Left ventricle myocardium inferior (tissue), 1 donor: Measurements from ENCODE around the gene EFCAB12. TPM values are rescaled to one million over a fixed set of nuclear protein-coding genes. Genes with fewer than 3 reads are reported as not detected.
A peak's percentile ranks its signal among the peaks of the same experiment; 100 is the strongest.

Source experiments
- DNase-seq: peaks from one replicate; pipeline ENCODE4 v3.0.0-alpha.2; 2020
- H3K27ac ChIP-seq: fragments of 200-600 bp; replicated peaks from 2 replicates; pipeline ENCODE4 v1.8.0; 2021
- H3K27me3 ChIP-seq: fragments of 200-600 bp; 2 replicates; pipeline ENCODE4 v1.8.0; 2021; ENCODE audit warnings: low read depth
- H3K36me3 ChIP-seq: fragments of 200-600 bp; 2 replicates; pipeline ENCODE4 v1.8.0; 2021
- H3K4me1 ChIP-seq: fragments of 200-600 bp; 2 replicates; pipeline ENCODE4 v1.8.0; 2021
- H3K4me3 ChIP-seq: fragments of 200-600 bp; 2 replicates; pipeline ENCODE4 v1.8.0; 2021; ENCODE audit warnings: mild to moderate bottlenecking, moderate library complexity
- H3K9me3 ChIP-seq: fragments of 200-600 bp; replicated peaks from 2 replicates; pipeline ENCODE4 v1.8.0; 2021
- intact Hi-C: fragments of 100-400 bp; cut with micrococcal nuclease; formaldehyde crosslinking; loops from one replicate; pipeline ENCODE4 v1.11.0; 2022
- total RNA-seq: library from RNA; stranded (reverse); fragmentation: NEBNext Ultra II Directional; extraction: Animal tissue kit (Norgen Biotek cat#: 25700); gene quantifications from one replicate; pipeline ENCODE4 v1.2.1, GENCODE V29; 2021
- TF ChIP-seq, protein P1 (sequence below): fragments of 200-600 bp; IDR thresholded peaks from 2 replicates; pipeline ENCODE4 v1.8.0; 2021; ENCODE audit warnings: antibody characterized with exemption, mild to moderate bottlenecking, borderline replicate concordance
- donor health status: DM: no; HTN: yes; CAD: no; lungs with severe emphysema.

The EFCAB12 gene
- total RNA-seq, 1 donor from 2014 or later, result not detected

DNA sequence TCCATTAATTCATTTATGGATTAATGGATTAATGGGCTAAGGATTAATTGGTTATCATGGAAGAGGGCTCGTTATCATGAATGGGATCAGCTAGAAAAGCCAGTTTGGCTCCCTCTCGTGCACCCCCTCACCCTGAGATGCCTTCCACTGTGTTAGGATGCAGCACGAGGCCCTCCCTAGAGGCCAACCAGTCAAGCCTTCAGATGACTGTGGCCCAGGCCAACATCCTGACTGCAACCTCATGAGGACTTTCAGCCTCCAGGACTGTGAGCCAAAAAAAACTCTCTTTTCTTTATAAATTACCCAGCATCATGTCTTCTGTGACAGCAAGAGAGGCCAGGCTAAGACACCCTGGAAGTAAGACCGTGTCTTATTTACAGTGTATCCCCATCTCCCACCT lies 9.0 kb downstream of the EFCAB12 start:
- H3K27ac ChIP-seq, result no peak overlapping the region
- peaks cover 16% of the 10 kb centered on the region for H3K4me1 ChIP-seq
- intact Hi-C loops, result no loop called here
- DNase-seq, result no peak
- H3K36me3 ChIP-seq, result no peaks in the 10 kb centered on the region
- no peak overlapping the region for H3K4me3 ChIP-seq
- TF ChIP-seq, protein P1, sequence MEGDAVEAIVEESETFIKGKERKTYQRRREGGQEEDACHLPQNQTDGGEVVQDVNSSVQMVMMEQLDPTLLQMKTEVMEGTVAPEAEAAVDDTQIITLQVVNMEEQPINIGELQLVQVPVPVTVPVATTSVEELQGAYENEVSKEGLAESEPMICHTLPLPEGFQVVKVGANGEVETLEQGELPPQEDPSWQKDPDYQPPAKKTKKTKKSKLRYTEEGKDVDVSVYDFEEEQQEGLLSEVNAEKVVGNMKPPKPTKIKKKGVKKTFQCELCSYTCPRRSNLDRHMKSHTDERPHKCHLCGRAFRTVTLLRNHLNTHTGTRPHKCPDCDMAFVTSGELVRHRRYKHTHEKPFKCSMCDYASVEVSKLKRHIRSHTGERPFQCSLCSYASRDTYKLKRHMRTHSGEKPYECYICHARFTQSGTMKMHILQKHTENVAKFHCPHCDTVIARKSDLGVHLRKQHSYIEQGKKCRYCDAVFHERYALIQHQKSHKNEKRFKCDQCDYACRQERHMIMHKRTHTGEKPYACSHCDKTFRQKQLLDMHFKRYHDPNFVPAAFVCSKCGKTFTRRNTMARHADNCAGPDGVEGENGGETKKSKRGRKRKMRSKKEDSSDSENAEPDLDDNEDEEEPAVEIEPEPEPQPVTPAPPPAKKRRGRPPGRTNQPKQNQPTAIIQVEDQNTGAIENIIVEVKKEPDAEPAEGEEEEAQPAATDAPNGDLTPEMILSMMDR, result no peak
- H3K9me3 ChIP-seq, result no peaks in the 10 kb centered on the region
- no peaks in the 10 kb centered on the region for H3K27me3 ChIP-seq

DNA sequence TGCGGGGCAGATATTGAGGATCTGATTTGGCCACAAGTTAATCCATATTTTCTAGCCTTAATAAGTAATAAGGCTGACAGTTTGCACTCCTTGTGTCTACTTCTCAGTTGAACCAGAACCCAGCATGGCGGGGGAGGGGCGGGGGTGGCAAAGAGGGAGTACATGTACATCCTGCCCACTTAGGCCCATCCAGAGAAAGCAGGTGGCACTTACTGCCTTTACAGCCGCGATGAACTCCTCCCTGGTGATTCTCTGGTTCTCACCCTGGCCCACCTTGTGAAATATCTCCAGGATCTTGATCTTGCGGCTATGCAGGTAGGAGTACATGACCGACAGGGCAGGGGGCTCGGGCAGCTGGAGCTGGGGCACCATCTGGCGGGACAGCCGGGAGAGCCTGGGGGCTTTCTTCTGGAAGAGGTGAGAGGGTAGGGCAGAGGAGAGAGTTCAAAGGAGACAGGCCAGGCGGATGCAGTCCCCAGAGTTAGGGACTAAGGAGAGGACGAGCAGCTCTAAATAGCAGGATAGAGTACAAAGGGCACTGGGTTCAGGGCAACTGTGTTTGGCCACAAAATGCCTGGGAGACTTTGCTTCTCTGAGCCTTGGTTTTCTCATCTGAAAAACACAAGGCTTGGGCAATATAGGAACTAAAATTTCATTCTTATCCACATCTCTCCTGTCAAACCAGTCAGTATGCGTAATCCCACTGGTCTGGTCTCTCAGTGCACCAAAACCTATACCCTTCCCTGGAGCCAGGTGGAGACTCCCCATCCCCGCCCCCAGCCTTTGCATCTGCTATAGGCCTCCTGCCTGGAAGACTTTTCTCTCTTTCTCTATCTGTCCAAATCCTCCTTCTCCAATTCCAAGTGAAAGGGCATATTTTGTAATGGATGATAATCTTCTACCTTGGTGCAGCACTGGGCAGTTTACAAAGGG lies 10.1 kb downstream of the EFCAB12 start:
- H3K9me3 ChIP-seq, result no peaks in the 10 kb centered on the region
- H3K4me1 ChIP-seq, result peaks cover 27% of the 10 kb centered on the region
- no peaks in the 10 kb centered on the region for H3K27me3 ChIP-seq
- no peak for DNase-seq
- peak overlapping the region; percentile 40 for H3K27ac ChIP-seq
- H3K4me3 ChIP-seq, result no peak overlapping the region
- TF ChIP-seq, protein P1, result no peak
- intact Hi-C loops, result no loop called here
- no peaks in the 10 kb centered on the region for H3K36me3 ChIP-seq

DNA sequence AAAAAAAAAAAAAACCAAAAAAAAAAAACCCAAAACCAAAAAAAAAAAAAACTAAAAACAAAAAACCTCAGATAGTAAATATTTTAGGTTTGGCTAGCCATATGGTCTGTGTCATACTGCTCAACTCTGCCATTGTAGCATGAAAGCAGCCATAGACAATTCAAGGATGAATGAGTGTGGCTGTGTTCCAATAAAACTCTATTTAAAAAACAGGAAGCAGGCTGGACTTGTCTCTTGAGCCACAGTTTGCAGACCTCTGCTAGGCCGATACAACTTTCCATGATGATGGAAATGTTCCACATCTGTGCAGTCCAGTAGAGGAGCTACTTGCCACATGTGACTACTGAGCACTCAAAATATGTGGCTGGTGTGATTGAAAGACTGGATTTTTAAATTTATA lies 11.1 kb downstream of the EFCAB12 start:
- no peak for DNase-seq
- H3K4me3 ChIP-seq, result no peak overlapping the region
- no peaks in the 10 kb centered on the region for H3K9me3 ChIP-seq
- peaks cover 28% of the 10 kb centered on the region for H3K4me1 ChIP-seq
- TF ChIP-seq, protein P1, result no peak
- H3K27ac ChIP-seq, result peak overlapping the region; percentile 40
- no peaks in the 10 kb centered on the region for H3K27me3 ChIP-seq
- intact Hi-C loops, result no loop called here
- no peaks in the 10 kb centered on the region for H3K36me3 ChIP-seq

DNA sequence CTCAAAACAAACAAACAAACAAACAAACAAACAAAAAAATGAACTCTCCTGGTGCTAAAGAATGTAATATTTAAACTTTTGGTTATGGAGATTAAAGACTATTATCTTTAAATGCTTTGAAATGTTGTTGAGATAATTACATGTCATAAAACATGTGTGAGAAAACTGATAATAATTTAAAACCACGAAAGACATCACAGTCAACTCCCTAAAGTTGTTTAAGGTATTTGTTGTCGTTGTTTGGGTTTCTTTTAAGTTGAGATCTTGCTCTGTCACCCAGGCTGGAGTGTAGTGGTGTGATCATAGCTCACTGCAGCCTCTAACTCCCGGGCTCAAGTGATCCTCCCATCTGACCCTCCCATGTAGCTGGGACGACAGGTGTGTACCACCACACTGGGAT lies 12.0 kb downstream of the EFCAB12 start:
- DNase-seq, result no peak
- Histone ChIP-seq H3K27ac (no peak overlapping the region), H3K27me3 (no peaks in the 10 kb centered on the region), H3K9me3 (no peaks in the 10 kb centered on the region), H3K4me1 (peaks cover 28% of the 10 kb centered on the region), H3K4me3 (no peak overlapping the region), H3K36me3 (no peaks in the 10 kb centered on the region)
- intact Hi-C loops, result no loop called here
- TF ChIP-seq, protein P1, result no peak

DNA sequence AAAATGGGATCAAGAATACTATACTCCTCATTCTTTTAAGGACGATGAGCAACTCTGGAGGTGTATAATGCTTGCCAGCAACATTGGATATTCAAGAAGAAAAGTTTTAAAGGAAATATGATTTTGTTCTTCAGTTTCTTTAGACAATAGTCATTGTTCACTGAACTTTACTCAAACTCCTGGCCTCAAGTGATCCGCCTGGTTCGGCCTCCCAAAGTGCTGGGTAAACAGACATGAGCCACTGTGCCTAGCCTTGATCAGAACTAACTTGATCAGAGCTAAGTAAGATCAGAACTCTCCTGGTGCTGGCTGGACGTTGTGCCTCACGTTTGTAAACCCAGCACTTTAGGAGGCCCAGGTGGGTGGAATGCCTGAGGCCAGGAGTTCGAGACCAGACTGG lies 12.6 kb downstream of the EFCAB12 start:
- no peak overlapping the region for H3K4me3 ChIP-seq
- H3K27me3 ChIP-seq, result no peaks in the 10 kb centered on the region
- no peaks in the 10 kb centered on the region for H3K9me3 ChIP-seq
- intact Hi-C loops, result no loop called here
- H3K36me3 ChIP-seq, result no peaks in the 10 kb centered on the region
- TF ChIP-seq, protein P1, result no peak
- no peak for DNase-seq
- no peak overlapping the region for H3K27ac ChIP-seq
- peaks cover 28% of the 10 kb centered on the region for H3K4me1 ChIP-seq
